ENCODE data around the gene APOL1.

APOL1 gene

DNA sequence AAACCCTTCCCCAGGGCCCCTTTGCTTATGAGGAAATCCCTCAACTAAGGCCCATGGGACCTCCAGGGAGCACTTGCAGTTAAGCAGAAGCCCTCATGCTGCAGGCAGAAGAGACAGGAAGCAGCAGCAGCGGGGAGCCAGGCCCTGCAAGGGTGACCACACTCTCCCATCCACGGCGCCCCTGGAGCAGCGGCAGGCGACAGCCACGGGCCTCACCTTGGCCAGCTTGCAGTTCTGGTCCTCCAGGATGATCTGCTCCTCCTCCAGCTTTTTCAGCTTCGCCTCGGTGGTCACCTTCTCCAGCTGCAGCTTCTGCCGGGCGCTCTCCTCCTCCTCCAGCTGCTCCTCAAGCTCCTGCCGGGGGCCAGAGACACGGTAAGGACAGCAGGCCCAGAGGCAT is 47.0 kb downstream of the APOL1 start:
- Histone ChIP-seq H4K20me1 (ENCODE audit: insufficient read depth, low read length) (peaks cover 11% of the 10 kb centered on the region; the same call in 1 of the 2 replicates), H3K9me3 (ENCODE audit: insufficient read depth, low read length, severe bottlenecking) (no peaks in the 10 kb centered on the region), H2AFZ (ENCODE audit: low read depth, low read length) (no peak overlapping the region), H3K9ac (ENCODE audit: low read depth, low read length) (no peak overlapping the region), H3K27ac (ENCODE audit: low read length) (no peak overlapping the region), H3K79me2 (ENCODE audit: insufficient read depth, low read length) (no peaks in the 10 kb centered on the region), H3K27me3 (ENCODE audit: insufficient read depth, low read length, poor library complexity) (no peaks in the 10 kb centered on the region), H3K4me1 (ENCODE audit: insufficient read depth, low read length) (no peaks in the 10 kb centered on the region), H3K36me3 (ENCODE audit: insufficient read depth, low read length) (peaks cover 98% of the 10 kb centered on the region), H3K4me2 (ENCODE audit: insufficient read depth, low read length) (no peak overlapping the region), H3K4me3 (ENCODE audit: low read depth in 1 of 2, low read length in 2 of 2) (no peak overlapping the region)
- TF ChIP-seq, protein P1, sequence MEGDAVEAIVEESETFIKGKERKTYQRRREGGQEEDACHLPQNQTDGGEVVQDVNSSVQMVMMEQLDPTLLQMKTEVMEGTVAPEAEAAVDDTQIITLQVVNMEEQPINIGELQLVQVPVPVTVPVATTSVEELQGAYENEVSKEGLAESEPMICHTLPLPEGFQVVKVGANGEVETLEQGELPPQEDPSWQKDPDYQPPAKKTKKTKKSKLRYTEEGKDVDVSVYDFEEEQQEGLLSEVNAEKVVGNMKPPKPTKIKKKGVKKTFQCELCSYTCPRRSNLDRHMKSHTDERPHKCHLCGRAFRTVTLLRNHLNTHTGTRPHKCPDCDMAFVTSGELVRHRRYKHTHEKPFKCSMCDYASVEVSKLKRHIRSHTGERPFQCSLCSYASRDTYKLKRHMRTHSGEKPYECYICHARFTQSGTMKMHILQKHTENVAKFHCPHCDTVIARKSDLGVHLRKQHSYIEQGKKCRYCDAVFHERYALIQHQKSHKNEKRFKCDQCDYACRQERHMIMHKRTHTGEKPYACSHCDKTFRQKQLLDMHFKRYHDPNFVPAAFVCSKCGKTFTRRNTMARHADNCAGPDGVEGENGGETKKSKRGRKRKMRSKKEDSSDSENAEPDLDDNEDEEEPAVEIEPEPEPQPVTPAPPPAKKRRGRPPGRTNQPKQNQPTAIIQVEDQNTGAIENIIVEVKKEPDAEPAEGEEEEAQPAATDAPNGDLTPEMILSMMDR (IDR thresholded peaks at IDR 0.05; ENCODE audit: borderline replicate concordance, extremely low read depth, low read length, poor library complexity, severe bottlenecking) = no peak
- no peak for TF ChIP-seq EZH2 (IDR thresholded peaks at IDR 0.05; ENCODE audit: borderline replicate concordance, low read depth, low read length, severe bottlenecking)
- ATAC-seq (ENCODE audit: insufficient read depth, low read depth) = no peak
- no peak for DNase-seq

DNA sequence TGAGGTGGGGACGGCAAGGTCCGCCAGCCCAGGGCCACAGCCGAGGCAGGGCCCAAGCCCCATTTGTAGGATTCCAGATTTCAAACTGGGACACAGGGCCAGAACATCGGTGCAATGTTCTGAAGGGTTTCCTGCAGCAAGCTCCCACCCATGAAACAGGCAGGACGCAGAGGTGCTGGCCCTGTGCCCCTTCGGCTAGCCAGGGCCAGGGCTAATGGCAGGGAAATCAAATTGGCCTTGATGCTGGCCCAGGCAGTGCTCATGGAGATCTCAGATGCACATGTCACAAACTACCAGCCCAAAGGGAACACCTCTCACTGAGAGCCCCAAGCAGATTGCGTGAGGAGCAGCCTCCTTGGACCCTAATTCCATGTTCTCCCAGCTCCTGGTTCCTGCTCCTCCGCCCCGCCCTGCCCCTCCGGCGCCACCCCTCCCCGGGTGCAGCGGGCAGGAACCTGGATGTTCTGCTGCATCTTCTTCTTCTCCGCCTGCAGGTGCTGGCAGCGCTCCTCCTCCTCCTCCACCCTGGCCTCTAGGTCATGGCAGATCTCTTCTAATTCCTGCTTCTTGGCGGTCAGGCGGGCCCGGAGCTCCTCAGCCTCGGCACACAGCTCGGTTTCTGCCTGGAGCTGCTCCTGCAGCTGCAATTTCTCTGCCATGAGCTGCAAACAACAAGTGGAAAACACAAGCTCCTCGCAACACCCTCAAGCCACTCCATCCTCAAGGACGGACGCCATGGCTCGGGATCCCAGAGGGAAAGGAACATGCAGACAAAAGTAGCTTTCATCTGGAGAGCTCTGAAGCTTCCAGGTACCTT is 47.7 kb downstream of the APOL1 start:
- H3K27ac ChIP-seq (ENCODE audit: low read length) = 0 out of 2 replicates have a peak overlapping the region, but pooled peaks have one; percentile 7

DNA sequence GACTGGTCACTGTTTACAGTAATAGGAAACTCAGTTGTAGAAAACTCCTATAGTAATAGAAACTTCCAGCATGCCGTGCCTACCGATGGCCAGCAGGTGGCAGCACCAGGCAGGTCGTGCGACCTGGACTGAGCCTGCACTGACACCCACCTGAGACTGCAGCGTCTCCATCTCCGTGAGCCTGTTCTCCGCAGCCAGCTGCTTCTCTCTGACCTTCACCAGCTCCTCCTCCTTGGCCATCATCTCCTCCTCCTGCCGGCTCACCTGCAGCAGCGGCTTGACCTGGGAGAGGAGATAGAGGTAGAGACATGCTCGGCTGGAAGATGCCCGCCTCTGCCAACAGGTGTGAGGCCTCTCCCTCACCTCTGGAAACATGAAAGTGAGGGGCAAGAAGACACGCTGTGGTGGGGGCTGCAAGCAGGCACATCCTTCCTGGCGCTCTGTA is 48.5 kb downstream of the APOL1 start:
- peak; percentile 87 for ATAC-seq (ENCODE audit: insufficient read depth, low read depth)
- Histone ChIP-seq H3K9me3 (ENCODE audit: insufficient read depth, low read length, severe bottlenecking) (no peaks in the 10 kb centered on the region), H3K79me2 (ENCODE audit: insufficient read depth, low read length) (no peaks in the 10 kb centered on the region), H3K9ac (ENCODE audit: low read depth, low read length) (no peak overlapping the region), H3K4me1 (ENCODE audit: insufficient read depth, low read length) (no peaks in the 10 kb centered on the region), H4K20me1 (ENCODE audit: insufficient read depth, low read length) (peaks cover 11% of the 10 kb centered on the region), H3K4me3 (ENCODE audit: low read depth in 1 of 2, low read length in 2 of 2) (no peak overlapping the region), H3K36me3 (ENCODE audit: insufficient read depth, low read length) (peaks cover 98% of the 10 kb centered on the region), H2AFZ (ENCODE audit: low read depth, low read length) (no peak overlapping the region), H3K4me2 (ENCODE audit: insufficient read depth, low read length) (no peak overlapping the region), H3K27me3 (ENCODE audit: insufficient read depth, low read length, poor library complexity) (no peaks in the 10 kb centered on the region), H3K27ac (ENCODE audit: low read length) (no peak overlapping the region)
- peak; percentile 77 for DNase-seq
- TF ChIP-seq, protein P1 (IDR thresholded peaks at IDR 0.05; ENCODE audit: borderline replicate concordance, extremely low read depth, low read length, poor library complexity, severe bottlenecking) = peak; percentile 99
- TF ChIP-seq EZH2 (IDR thresholded peaks at IDR 0.05; ENCODE audit: borderline replicate concordance, low read depth, low read length, severe bottlenecking) = no peak

More for the DNA sequence above, 47.7 kb downstream of the APOL1 start:
- H2AFZ ChIP-seq (ENCODE audit: low read depth, low read length) = no peak overlapping the region
- TF ChIP-seq, protein P1 (IDR thresholded peaks at IDR 0.05; ENCODE audit: borderline replicate concordance, extremely low read depth, low read length, poor library complexity, severe bottlenecking) = no peak
- TF ChIP-seq EZH2 (IDR thresholded peaks at IDR 0.05; ENCODE audit: borderline replicate concordance, low read depth, low read length, severe bottlenecking) = no peak
- no peaks in the 10 kb centered on the region for H3K9me3 ChIP-seq (ENCODE audit: insufficient read depth, low read length, severe bottlenecking)
- no peak overlapping the region for H3K4me2 ChIP-seq (ENCODE audit: insufficient read depth, low read length)
- peaks cover 98% of the 10 kb centered on the region for H3K36me3 ChIP-seq (ENCODE audit: insufficient read depth, low read length)
- no peaks in the 10 kb centered on the region for H3K27me3 ChIP-seq (ENCODE audit: insufficient read depth, low read length, poor library complexity)
- H3K4me1 ChIP-seq (ENCODE audit: insufficient read depth, low read length) = no peaks in the 10 kb centered on the region
- no peak for DNase-seq
- H3K79me2 ChIP-seq (ENCODE audit: insufficient read depth, low read length) = no peaks in the 10 kb centered on the region
- peaks cover 11% of the 10 kb centered on the region; the same call in 1 of the 2 replicates for H4K20me1 ChIP-seq (ENCODE audit: insufficient read depth, low read length)
- H3K4me3 ChIP-seq (ENCODE audit: low read depth in 1 of 2, low read length in 2 of 2) = no peak overlapping the region
- no peak for ATAC-seq (ENCODE audit: insufficient read depth, low read depth)
- H3K9ac ChIP-seq (ENCODE audit: low read depth, low read length) = no peak overlapping the region
